OCI-LY7 (cell line): ENCODE data around the gene ARVCF.

Experiments
- EZH2phosphoT487 ChIP-seq: fragments of 200-600 bp; sonication (generic); IDR thresholded peaks from 2 replicates; pipeline ENCODE4 v1.6.1; 2018; ENCODE audit warnings: low read depth, borderline replicate concordance, mild to moderate bottlenecking, mixed run types, antibody characterized with exemption, low read length, moderate library complexity, mixed read lengths
- TF ChIP-seq, protein P1 (sequence below): fragments of 200-600 bp; sonication (generic); conservative IDR thresholded peaks from 2 replicates; pipeline ENCODE4 v1.5.1; 2014; ENCODE audit warnings: mild to moderate bottlenecking, antibody characterized with exemption, low read length, moderate library complexity, mixed read lengths

DNA sequence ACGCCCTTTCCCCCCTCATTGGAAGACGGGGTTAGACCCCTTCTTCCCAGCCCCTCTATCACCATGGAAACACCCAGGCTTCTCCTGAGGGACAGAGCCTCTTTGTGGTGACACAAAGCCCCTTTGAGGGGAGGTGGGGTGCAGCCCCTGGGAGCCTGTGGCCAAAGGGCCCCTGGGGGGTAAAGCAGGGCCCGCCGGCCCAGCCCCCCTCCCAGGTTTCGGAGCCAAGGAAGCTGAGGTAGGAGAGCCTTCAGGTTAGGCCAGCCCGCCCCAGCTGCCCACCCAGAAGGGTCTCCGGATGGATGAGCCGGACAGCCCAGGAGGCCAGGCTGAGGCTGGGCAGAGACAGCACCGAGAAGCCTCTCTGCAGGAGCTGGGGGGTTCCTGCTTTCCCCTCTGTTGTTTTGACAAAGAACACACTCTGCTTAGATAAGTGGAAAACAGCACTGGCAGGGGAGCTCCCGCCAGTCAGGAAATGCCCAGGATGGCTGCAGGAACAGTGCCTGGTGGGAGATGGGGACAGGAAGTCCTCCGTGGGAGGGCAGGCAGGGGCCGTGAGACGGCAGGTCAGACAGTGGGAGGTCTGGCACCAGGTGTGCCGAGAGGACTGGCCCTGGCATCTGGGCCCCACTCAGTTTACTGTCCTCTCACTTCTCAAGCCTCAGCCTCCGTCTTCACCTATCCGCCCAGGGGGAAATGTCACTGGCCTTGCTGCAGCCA, 18.2 kb downstream of the ARVCF start:
- TF ChIP-seq, protein P1, sequence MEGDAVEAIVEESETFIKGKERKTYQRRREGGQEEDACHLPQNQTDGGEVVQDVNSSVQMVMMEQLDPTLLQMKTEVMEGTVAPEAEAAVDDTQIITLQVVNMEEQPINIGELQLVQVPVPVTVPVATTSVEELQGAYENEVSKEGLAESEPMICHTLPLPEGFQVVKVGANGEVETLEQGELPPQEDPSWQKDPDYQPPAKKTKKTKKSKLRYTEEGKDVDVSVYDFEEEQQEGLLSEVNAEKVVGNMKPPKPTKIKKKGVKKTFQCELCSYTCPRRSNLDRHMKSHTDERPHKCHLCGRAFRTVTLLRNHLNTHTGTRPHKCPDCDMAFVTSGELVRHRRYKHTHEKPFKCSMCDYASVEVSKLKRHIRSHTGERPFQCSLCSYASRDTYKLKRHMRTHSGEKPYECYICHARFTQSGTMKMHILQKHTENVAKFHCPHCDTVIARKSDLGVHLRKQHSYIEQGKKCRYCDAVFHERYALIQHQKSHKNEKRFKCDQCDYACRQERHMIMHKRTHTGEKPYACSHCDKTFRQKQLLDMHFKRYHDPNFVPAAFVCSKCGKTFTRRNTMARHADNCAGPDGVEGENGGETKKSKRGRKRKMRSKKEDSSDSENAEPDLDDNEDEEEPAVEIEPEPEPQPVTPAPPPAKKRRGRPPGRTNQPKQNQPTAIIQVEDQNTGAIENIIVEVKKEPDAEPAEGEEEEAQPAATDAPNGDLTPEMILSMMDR, result no peak
- TF ChIP-seq EZH2phosphoT487, result no peak
